ENCODE results near the gene SOCS6. TPM values are rescaled to one million over a fixed set of nuclear protein-coding genes. Genes with fewer than 3 reads are reported as not detected.
A peak's percentile ranks its signal among the peaks of the same experiment; 100 is the strongest.

SOCS6 gene
- total and polyA plus RNA-seq, 2 of the 13 experiments (the other 11 are each of a cell fraction or from before 2014, with no cell fraction given): 18.6 to 38.3 TPM

DNA sequence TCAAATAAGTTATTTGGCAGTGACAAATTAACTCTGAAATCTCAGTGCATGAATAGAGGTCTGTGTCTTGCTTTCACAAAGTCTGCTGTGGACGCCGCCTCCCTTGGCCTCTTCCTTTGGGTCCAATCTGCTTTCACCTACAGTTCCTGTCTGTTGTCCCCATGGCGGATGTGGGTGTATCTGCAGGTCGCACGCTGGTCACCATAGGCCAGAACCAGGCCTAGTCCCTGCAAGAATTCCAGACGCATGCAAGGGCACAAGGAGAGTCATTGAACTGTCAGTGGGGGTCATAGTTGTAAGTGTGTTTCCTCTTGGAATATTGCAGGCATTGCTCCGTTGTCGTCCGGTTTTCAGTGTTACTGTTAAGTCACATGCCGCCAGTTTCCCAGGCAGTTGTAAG is 7.4 kb downstream of the SOCS6 start (continued):
- peak; percentile 31; the same call in 1 of the 2 replicates for TF ChIP-seq PHF8 (CRISPR knock-in tag; IDR thresholded peaks at IDR 0.05)
- TF ChIP-seq ZSCAN9 (CRISPR knock-in tag; IDR thresholded peaks at IDR 0.05; ENCODE audit: borderline replicate concordance): peak; percentile 49; the same call in 1 of the 2 replicates
- no peak for TF ChIP-seq ZBTB20 (CRISPR knock-in tag; IDR thresholded peaks at IDR 0.05; ENCODE audit: borderline replicate concordance, low read depth)
- 0 out of 2 replicates have a peak, but pooled peaks have one; percentile 31 for TF ChIP-seq NCOA2 (CRISPR knock-in tag; IDR thresholded peaks at IDR 0.05)
- TF ChIP-seq BCL6 (CRISPR knock-in tag; IDR thresholded peaks at IDR 0.05): peak; percentile 47; the same call in 1 of the 2 replicates
- no peak for TF ChIP-seq TCF12 (IDR thresholded peaks at IDR 0.05)
- no peak for TF ChIP-seq TCF12 (CRISPR knock-in tag; IDR thresholded peaks at IDR 0.05)
- peak; percentile 43; the same call in 1 of the 2 replicates for TF ChIP-seq HDAC2 (CRISPR knock-in tag; IDR thresholded peaks at IDR 0.05)
- no peak for TF ChIP-seq ZNF674 (CRISPR knock-in tag; IDR thresholded peaks at IDR 0.05; ENCODE audit: low read depth)
- TF ChIP-seq, protein P1, sequence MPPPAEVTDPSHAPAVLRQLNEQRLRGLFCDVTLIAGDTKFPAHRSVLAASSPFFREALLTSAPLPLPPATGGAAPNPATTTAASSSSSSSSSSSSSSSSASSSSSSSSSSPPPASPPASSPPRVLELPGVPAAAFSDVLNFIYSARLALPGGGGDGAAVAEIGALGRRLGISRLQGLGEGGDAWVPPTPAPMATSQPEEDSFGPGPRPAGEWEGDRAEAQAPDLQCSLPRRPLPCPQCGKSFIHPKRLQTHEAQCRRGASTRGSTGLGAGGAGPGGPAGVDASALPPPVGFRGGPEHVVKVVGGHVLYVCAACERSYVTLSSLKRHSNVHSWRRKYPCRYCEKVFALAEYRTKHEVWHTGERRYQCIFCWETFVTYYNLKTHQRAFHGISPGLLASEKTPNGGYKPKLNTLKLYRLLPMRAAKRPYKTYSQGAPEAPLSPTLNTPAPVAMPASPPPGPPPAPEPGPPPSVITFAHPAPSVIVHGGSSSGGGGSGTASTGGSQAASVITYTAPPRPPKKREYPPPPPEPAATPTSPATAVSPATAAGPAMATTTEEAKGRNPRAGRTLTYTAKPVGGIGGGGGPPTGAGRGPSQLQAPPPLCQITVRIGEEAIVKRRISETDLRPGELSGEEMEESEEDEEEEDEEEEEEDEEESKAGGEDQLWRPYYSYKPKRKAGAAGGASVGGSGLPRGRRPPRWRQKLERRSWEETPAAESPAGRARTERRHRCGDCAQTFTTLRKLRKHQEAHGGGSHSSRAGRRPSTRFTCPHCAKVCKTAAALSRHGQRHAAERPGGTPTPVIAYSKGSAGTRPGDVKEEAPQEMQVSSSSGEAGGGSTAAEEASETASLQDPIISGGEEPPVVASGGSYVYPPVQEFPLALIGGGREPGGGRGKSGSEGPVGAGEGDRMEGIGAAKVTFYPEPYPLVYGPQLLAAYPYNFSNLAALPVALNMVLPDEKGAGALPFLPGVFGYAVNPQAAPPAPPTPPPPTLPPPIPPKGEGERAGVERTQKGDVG (CRISPR knock-in tag; IDR thresholded peaks at IDR 0.05; ENCODE audit: borderline replicate concordance): no peak
- TF ChIP-seq RBM22 (optimal IDR thresholded peaks at IDR 0.05; ENCODE audit: low read length): peak; percentile 64
- TF ChIP-seq, protein P2, sequence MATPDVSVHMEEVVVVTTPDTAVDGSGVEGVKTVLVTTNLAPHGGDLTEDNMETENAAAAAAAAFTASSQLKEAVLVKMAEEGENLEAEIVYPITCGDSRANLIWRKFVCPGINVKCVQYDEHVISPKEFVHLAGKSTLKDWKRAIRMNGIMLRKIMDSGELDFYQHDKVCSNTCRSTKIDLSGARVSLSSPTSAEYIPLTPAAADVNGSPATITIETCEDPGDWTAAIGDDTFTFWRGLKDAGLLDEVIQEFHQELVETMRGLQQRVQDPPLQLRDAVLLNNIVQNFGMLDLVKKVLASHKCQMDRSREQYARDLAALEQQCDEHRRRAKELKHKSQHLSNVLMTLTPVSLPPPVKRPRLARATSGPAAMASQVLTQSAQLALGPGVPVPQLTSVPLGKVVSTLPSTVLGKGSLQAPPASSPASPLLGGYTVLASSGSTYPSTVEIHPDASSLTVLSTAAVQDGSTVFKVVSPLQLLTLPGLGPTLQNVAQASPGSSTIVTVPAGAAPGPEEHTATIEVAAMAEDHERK (CRISPR knock-in tag; IDR thresholded peaks at IDR 0.05; ENCODE audit: low read depth): no peak
- no peak for TF ChIP-seq ZNF746 (CRISPR knock-in tag; IDR thresholded peaks at IDR 0.05)
- peak; percentile 52; the same call in 1 of the 2 replicates for TF ChIP-seq ZZZ3 (CRISPR knock-in tag; IDR thresholded peaks at IDR 0.05; ENCODE audit: borderline replicate concordance)
- TF ChIP-seq, protein P3, sequence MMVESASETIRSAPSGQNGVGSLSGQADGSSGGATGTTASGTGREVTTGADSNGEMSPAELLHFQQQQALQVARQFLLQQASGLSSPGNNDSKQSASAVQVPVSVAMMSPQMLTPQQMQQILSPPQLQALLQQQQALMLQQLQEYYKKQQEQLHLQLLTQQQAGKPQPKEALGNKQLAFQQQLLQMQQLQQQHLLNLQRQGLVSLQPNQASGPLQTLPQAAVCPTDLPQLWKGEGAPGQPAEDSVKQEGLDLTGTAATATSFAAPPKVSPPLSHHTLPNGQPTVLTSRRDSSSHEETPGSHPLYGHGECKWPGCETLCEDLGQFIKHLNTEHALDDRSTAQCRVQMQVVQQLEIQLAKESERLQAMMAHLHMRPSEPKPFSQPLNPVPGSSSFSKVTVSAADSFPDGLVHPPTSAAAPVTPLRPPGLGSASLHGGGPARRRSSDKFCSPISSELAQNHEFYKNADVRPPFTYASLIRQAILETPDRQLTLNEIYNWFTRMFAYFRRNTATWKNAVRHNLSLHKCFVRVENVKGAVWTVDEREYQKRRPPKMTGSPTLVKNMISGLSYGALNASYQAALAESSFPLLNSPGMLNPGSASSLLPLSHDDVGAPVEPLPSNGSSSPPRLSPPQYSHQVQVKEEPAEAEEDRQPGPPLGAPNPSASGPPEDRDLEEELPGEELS (CRISPR knock-in tag; IDR thresholded peaks at IDR 0.05): peak; percentile 77
- no peak; the same call in 1 of the 2 replicates for TF ChIP-seq ELF1 (CRISPR knock-in tag; IDR thresholded peaks at IDR 0.05)
- no peak for TF ChIP-seq ZFP36L2 (CRISPR knock-in tag; IDR thresholded peaks at IDR 0.05)
- TF ChIP-seq RXRB (CRISPR knock-in tag; IDR thresholded peaks at IDR 0.05; ENCODE audit: borderline replicate concordance): peak; percentile 76
- no peak for TF ChIP-seq ZNF614 (CRISPR knock-in tag; IDR thresholded peaks at IDR 0.05; ENCODE audit: borderline replicate concordance)
- no peak for TF ChIP-seq SMARCE1 (IDR thresholded peaks at IDR 0.05; ENCODE audit: borderline replicate concordance)
- TF ChIP-seq ERF (CRISPR knock-in tag; IDR thresholded peaks at IDR 0.05): peak; percentile 28; the same call in 1 of the 2 replicates
- TF ChIP-seq TAF1 (CRISPR knock-in tag; IDR thresholded peaks at IDR 0.05): peak; percentile 21; the same call in 1 of the 2 replicates
- no peak for TF ChIP-seq ZNF180 (CRISPR knock-in tag; IDR thresholded peaks at IDR 0.05; ENCODE audit: borderline replicate concordance, low read depth)
- 0 out of 2 replicates have a peak, but pooled peaks have one; percentile 63 for TF ChIP-seq AKAP8 (CRISPR knock-in tag; IDR thresholded peaks at IDR 0.05)
- TF ChIP-seq CCDC6 (CRISPR knock-in tag; IDR thresholded peaks at IDR 0.05): no peak

All from HepG2 (cell line).